Measurements from ENCODE around the gene NIPAL4.

DNA sequence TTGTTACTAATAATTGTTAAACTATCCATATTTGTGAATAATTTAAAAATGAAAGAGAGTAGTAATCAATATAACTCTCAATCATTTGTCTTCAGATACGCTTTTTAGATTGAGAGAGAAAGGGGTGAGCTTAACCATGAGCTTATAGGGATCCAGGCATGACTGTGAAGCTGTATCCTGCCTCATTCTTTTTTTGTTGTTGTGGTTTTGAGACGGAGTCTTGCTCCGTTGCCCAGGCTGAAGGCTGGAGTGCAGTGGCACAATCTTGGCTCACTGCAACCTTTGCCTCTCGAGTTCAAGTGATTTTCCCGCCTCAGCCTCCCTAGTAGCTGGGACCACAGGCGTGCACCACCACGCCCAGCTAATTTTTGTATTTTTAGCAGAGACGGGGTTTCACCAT, 44.0 kb downstream of the NIPAL4 start:
- TF ChIP-seq, protein P1, sequence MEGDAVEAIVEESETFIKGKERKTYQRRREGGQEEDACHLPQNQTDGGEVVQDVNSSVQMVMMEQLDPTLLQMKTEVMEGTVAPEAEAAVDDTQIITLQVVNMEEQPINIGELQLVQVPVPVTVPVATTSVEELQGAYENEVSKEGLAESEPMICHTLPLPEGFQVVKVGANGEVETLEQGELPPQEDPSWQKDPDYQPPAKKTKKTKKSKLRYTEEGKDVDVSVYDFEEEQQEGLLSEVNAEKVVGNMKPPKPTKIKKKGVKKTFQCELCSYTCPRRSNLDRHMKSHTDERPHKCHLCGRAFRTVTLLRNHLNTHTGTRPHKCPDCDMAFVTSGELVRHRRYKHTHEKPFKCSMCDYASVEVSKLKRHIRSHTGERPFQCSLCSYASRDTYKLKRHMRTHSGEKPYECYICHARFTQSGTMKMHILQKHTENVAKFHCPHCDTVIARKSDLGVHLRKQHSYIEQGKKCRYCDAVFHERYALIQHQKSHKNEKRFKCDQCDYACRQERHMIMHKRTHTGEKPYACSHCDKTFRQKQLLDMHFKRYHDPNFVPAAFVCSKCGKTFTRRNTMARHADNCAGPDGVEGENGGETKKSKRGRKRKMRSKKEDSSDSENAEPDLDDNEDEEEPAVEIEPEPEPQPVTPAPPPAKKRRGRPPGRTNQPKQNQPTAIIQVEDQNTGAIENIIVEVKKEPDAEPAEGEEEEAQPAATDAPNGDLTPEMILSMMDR (IDR thresholded peaks at IDR 0.05; ENCODE audit: insufficient read depth, low read depth, low read length): no peak
- TF ChIP-seq EZH2 (IDR thresholded peaks at IDR 0.05; ENCODE audit: insufficient read depth, low read length): no peak

Data from astrocyte (in vitro differentiated cells and primary cell).